Measurements from ENCODE around the gene TRAPPC8. TPM values are rescaled to one million over a fixed set of nuclear protein-coding genes. Genes with fewer than 3 reads are reported as not detected.

Gene TRAPPC8
- total and polyA plus RNA-seq, 2 of the 13 experiments (the other 11 are each of a cell fraction or from before 2014, with no cell fraction given), result 34.6 to 50.8 TPM

- no peak for TF ChIP-seq POGK (CRISPR knock-in tag; conservative IDR thresholded peaks at IDR 0.05)
Observed at GRCh38 chr18:31830686-31831085, 112.2 kb downstream of the TRAPPC8 start (continued).

GRCh38 chr18:31828613-31829012 lies 114.3 kb downstream of the TRAPPC8 start:
- ChIA-PET CTCF (ENCODE audit: low intra/inter-chr PET ratio, low total read pairs) (no interaction called here), POLR2A (no interaction called here)
- Histone ChIP-seq H2AFZ (ENCODE audit: low read length) (no peak overlapping the region), H3K36me3 (replicated peaks in 1 of 2; ENCODE audit: control insufficient read depth in 1 of 2, insufficient read depth in 2 of 2, low read length in 2 of 2) (peaks cover 3 to 6% of the 10 kb centered on the region in 2 experiments; a peak in 4 of 5 replicates), H3K27me3 (ENCODE audit: control insufficient read depth in 1 of 2, insufficient read depth in 2 of 2, low read length in 2 of 2) (no peaks in the 10 kb centered on the region), H4K20me1 (ENCODE audit: insufficient read depth, low read length) (no peaks in the 10 kb centered on the region), H3K79me2 (ENCODE audit: insufficient read depth, low read length) (no peaks in the 10 kb centered on the region), H3K9me3 (ENCODE audit: low read length) (no peaks in the 10 kb centered on the region), H3K4me2 (ENCODE audit: low read depth, low read length) (no peak overlapping the region), H3K4me1 (ENCODE audit: insufficient read depth, low read length) (peaks cover 20% of the 10 kb centered on the region), H3K9ac (ENCODE audit: insufficient read depth, low read depth, low read length) (no peak overlapping the region), H3K4me3 (replicated peaks in 1 of 3; ENCODE audit: insufficient read depth in 1 of 3, low read depth in 2 of 3, low read length in 3 of 3) (no peak overlapping the region), H3K27ac (ENCODE audit: extremely low read length, insufficient read depth, low read length) (no peak overlapping the region)
- intact Hi-C loops (cut with micrococcal nuclease; ENCODE audit: unreplicated experiment) (no loop called here), in situ Hi-C loops (cut with HindIII; ENCODE audit: extremely low pct_ligation_motif_present, low pct_unique_long_range_greater_than_20kb) (loop anchor here (10.0 kb wide), 2 partner anchors 84 to 274 kb away; no protein-coding TSS in a partner anchor)
- no peak for DNase-seq (ENCODE audit: low spot score)
- FAIRE-seq, result no peak
- WGBS (ENCODE audit: low lambda C conversion rate), result 98% methylated on average over 10 of the region's 10 CpGs
- no peak for ATAC-seq
- BruUV-seq (replicated peaks), result no TSS peak
- TF ChIP-seq JUN (CRISPR knock-in tag; IDR thresholded peaks at IDR 0.05) (no peak), KLF9 (CRISPR knock-in tag; IDR thresholded peaks at IDR 0.05; ENCODE audit: low read depth) (no peak), WIZ (CRISPR knock-in tag; IDR thresholded peaks at IDR 0.05) (no peak), SKIL (CRISPR knock-in tag; IDR thresholded peaks at IDR 0.05; ENCODE audit: borderline replicate concordance) (no peak), NCOR1 (IDR thresholded peaks at IDR 0.05; ENCODE audit: borderline replicate concordance, low read length) (no peak), MLLT10 (CRISPR knock-in tag; IDR thresholded peaks at IDR 0.05) (no peak), RFX1 (IDR thresholded peaks at IDR 0.05) (no peak), BRCA1 (CRISPR knock-in tag; IDR thresholded peaks at IDR 0.05) (no peak)
